SH-SY5Y (cell line): ENCODE results near the gene RUNDC1.

Experiments used
- GATA2 ChIP-seq: IDR thresholded peaks from 2 replicates; pipeline ENCODE4 v1.6.1; 2011; ENCODE audit warnings: mild to moderate bottlenecking, low read depth, low read length
- GATA3 ChIP-seq: IDR thresholded peaks from 2 replicates; pipeline ENCODE4 v1.6.1; 2011; ENCODE audit warnings: low read depth, mild to moderate bottlenecking, low read length, moderate library complexity

GRCh38 chr17:42982266-42982665 lies 1.9 kb downstream of the RUNDC1 start:
- TF ChIP-seq GATA2 = no peak
- no peak for TF ChIP-seq GATA3
